K562 (cell line): ENCODE measurements around the gene NFIC. TPM values are rescaled to one million over a fixed set of nuclear protein-coding genes. Genes with fewer than 3 reads are reported as not detected.

Experiments used
- BRD4 ChIP-seq: fragments of 200-600 bp; sonication (generic); IDR thresholded peaks from 2 replicates; pipeline ENCODE4 v1.6.1; 2017; ENCODE audit warnings: inconsistent platforms
- FOXJ3 ChIP-seq: sonication (generic); formaldehyde crosslinking; IDR thresholded peaks from 2 replicates; pipeline ENCODE4 v1.4.0; 2020; ENCODE audit warnings: mild to moderate bottlenecking, missing genetic modification reagents
- NFYB ChIP-seq: IDR thresholded peaks from 2 replicates; pipeline ENCODE4 v1.6.1; 2011; ENCODE audit warnings: mild to moderate bottlenecking, moderate library complexity; ENCODE audit not compliant: insufficient read length; ENCODE audit errors: extremely low read depth
- NR2C1 ChIP-seq, 2 experiments: fragments of 450-650 bp; IDR thresholded peaks; 2 replicates each; pipeline ENCODE4 v1.6.1; 2017; ENCODE audit warnings: mild to moderate bottlenecking in 2 of 2, antibody characterized with exemption in 1 of 2, inconsistent platforms in 1 of 2, missing compliant biosample characterization in 1 of 2, missing genetic modification characterization in 1 of 2
- SRF ChIP-seq, 2 experiments: fragments of 250-450, 450-650 bp in 1 of 2; sonication (Bioruptor Pico) in 1 of 2; sonication (generic) in 1 of 2; formaldehyde crosslinking; IDR thresholded peaks; 2 replicates each; pipeline versions ENCODE4 v1.5.0 to v1.5.1; 2020 to 2022; ENCODE audit warnings: mild to moderate bottlenecking in 1 of 2, missing genetic modification reagents in 1 of 2
- ZFX ChIP-seq: sonication (generic); formaldehyde crosslinking; IDR thresholded peaks from 2 replicates; pipeline ENCODE4 v1.8.0; 2022; ENCODE audit warnings: mild to moderate bottlenecking, missing genetic modification reagents, moderate library complexity
- ZNF232 ChIP-seq: sonication (generic); formaldehyde crosslinking; IDR thresholded peaks from 2 replicates; pipeline ENCODE4 v1.8.0; 2022; ENCODE audit warnings: mild to moderate bottlenecking, missing genetic modification reagents
- polyA plus RNA-seq, 8 experiments: library from polyadenylated mRNA; depleted of rRNA in 4 of 8; stranded (reverse) in 5 of 8; unstranded in 3 of 8; fragments of >200 nt; fragmentation: Nextera tagmentation in 2 of 8; fragmentation: Illumina TruSeq in 1 of 8; extraction: Ambion mirVana in 2 of 8; extraction: Trizol in 1 of 8; gene quantifications; 2 replicates each; pipeline versions ENCODE4 v1.2.1 to v1.2.3, GENCODE V29; 2011 to 2014; ENCODE audit warnings: inconsistent platforms in 1 of 8, missing spikeins in 1 of 8
- total RNA-seq, 7 experiments: library from RNA; depleted of rRNA in 6 of 7; stranded (reverse); fragments of >200 nt in 6 of 7; fragmentation: Illumina TruSeq in 2 of 7; extraction: Trizol in 2 of 7; gene quantifications; 2 replicates each; pipeline versions ENCODE4 v1.2.1 to v1.2.3, GENCODE V29; 2011 to 2021; ENCODE audit warnings: low replicate concordance in 1 of 7
- TF ChIP-seq, protein P1 (sequence below), 2 experiments: fragments of 250-450 bp in 1 of 2; fragments of 450-650 bp in 1 of 2; sonication (Bioruptor Pico) in 1 of 2; IDR thresholded peaks; 2 replicates each; pipeline versions ENCODE4 v1.6.1 to v1.8.0; 2016 to 2021; ENCODE audit warnings: mild to moderate bottlenecking in 2 of 2, moderate library complexity in 2 of 2, missing compliant biosample characterization in 1 of 2, missing genetic modification characterization in 1 of 2
- TF ChIP-seq, protein P2 (sequence below), 2 experiments: IDR thresholded peaks in 1 of 2; conservative IDR thresholded peaks in 1 of 2; 2 replicates each; pipeline ENCODE4 v1.6.1; 2016; ENCODE audit warnings: low read depth in 2 of 2, mild to moderate bottlenecking in 1 of 2, missing compliant biosample characterization in 1 of 2, missing genetic modification characterization in 1 of 2, moderate library complexity in 1 of 2

NFIC gene
- total and polyA plus RNA-seq, 9 of the 15 experiments (the other 6 are each of a cell fraction or from before 2014, with no cell fraction given) = 0.71 to 62.1 (median 6.9) TPM

DNA sequence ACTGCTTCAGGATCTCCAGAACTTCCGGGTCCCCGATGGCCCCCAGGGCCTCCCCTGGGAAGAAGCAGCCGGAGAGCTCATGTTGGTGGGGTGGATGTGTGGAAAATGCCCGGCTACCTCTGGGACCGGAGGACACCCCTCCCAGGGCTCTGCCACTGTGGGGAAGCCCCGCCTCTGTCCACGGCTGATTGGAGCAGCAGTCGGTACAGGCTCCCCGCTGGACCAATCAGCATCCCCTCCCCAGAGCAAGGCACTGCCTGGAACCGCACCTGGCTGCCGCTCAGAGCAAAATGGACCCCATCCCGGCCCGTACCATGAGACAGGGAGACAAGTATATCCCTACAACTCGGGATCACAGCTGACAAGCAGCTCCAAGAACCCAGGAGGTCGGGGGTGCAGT lies 127.7 kb downstream of the NFIC start (continued):
- TF ChIP-seq, protein P1, sequence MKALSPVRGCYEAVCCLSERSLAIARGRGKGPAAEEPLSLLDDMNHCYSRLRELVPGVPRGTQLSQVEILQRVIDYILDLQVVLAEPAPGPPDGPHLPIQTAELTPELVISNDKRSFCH (CRISPR knock-in tag; IDR thresholded peaks at IDR 0.05) = no peak
- TF ChIP-seq, protein P1 (tag; IDR thresholded peaks at IDR 0.05) = no peak
- TF ChIP-seq ZNF232 (no peak), ZFX (CRISPR knock-in tag) (no peak), NR2C1 (IDR thresholded peaks at IDR 0.05) (no peak), NR2C1 (tag; IDR thresholded peaks at IDR 0.05) (no peak), BRD4 (no peak), NFYB (peak; percentile 64), FOXJ3 (no peak), SRF (CRISPR knock-in tag; IDR thresholded peaks at IDR 0.05) (no peak)
- TF ChIP-seq, protein P2, sequence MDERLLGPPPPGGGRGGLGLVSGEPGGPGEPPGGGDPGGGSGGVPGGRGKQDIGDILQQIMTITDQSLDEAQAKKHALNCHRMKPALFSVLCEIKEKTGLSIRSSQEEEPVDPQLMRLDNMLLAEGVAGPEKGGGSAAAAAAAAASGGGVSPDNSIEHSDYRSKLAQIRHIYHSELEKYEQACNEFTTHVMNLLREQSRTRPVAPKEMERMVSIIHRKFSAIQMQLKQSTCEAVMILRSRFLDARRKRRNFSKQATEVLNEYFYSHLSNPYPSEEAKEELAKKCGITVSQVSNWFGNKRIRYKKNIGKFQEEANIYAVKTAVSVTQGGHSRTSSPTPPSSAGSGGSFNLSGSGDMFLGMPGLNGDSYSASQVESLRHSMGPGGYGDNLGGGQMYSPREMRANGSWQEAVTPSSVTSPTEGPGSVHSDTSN (CRISPR knock-in tag; IDR thresholded peaks at IDR 0.05; ENCODE audit: low read depth) = no peak
- TF ChIP-seq, protein P2 (tag; conservative IDR thresholded peaks at IDR 0.05; ENCODE audit: low read depth) = peak; percentile 61
- TF ChIP-seq, all 486 proteins: peak for 9
